SK-N-SH treated with all-trans-retinoic acid at 6 μM for 48 hours (cell line): ENCODE data around the gene MAST4.
A peak's percentile ranks its signal among the peaks of the same experiment; 100 is the strongest.
"Not testable (repeated sequence)": the region's sequence is repeated elsewhere in the genome, so short reads cannot be mapped to it uniquely, and the experiment has no call there.

Experiments
- ATAC-seq: fragments of 200-7000 bp; cut with Tn5 transposase; 3 replicates; pipeline ENCODE4 v1.9.1; 2020; ENCODE audit warnings: mild to moderate bottlenecking, moderate library complexity
- ARNTL ChIP-seq: fragments of 450-650 bp; formaldehyde crosslinking; IDR thresholded peaks from 2 replicates; pipeline ENCODE4 v1.5.0; 2020; ENCODE audit warnings: low read depth, mild to moderate bottlenecking, moderate library complexity, borderline replicate concordance
- CSDC2 ChIP-seq: fragments of 250-450 bp; sonication (Bioruptor Pico); IDR thresholded peaks from 2 replicates; pipeline ENCODE4 v1.5.0; 2020; ENCODE audit warnings: mild to moderate bottlenecking, moderate library complexity
- CSRNP3 ChIP-seq: fragments of 250-450 bp; sonication (Bioruptor Pico); IDR thresholded peaks from 2 replicates; pipeline ENCODE4 v1.5.1; 2021; ENCODE audit warnings: mild to moderate bottlenecking, moderate library complexity
- ISL1 ChIP-seq: fragments of 250-450 bp; sonication (Bioruptor Pico); IDR thresholded peaks from 2 replicates; pipeline ENCODE4 v2.1.2; 2022; ENCODE audit warnings: mild to moderate bottlenecking, moderate library complexity
- OSR1 ChIP-seq: fragments of 250-450 bp; sonication (Bioruptor Pico); IDR thresholded peaks from 2 replicates; pipeline ENCODE4 v1.8.0; 2022; ENCODE audit warnings: moderate library complexity, mild to moderate bottlenecking, inconsistent platforms
- PATZ1 ChIP-seq: fragments of 250-450 bp; sonication (Bioruptor Pico); IDR thresholded peaks from 2 replicates; pipeline ENCODE4 v1.8.0; 2020; ENCODE audit warnings: mild to moderate bottlenecking, moderate library complexity, borderline replicate concordance
- PPARA ChIP-seq: fragments of 250-450 bp; sonication (Bioruptor Pico); IDR thresholded peaks from 2 replicates; pipeline ENCODE4 v1.5.0; 2020; ENCODE audit warnings: mild to moderate bottlenecking, borderline replicate concordance
- TCF4 ChIP-seq: fragments of 250-450 bp; sonication (Bioruptor Pico); IDR thresholded peaks from 2 replicates; pipeline ENCODE4 v1.8.0; 2021; ENCODE audit warnings: mild to moderate bottlenecking, moderate library complexity, borderline replicate concordance
- TOX ChIP-seq: fragments of 250-450 bp; sonication (Bioruptor Pico); IDR thresholded peaks from 2 replicates; pipeline ENCODE4 v1.8.0; 2021; ENCODE audit warnings: mild to moderate bottlenecking, moderate library complexity, borderline replicate concordance
- ZC3H10 ChIP-seq: fragments of 250-450 bp; sonication (Bioruptor Pico); IDR thresholded peaks from 2 replicates; pipeline ENCODE4 v1.5.1; 2021; ENCODE audit warnings: mild to moderate bottlenecking, moderate library complexity
- ZFP3 ChIP-seq: fragments of 250-450 bp; sonication (Bioruptor Pico); IDR thresholded peaks from 2 replicates; pipeline ENCODE4 v1.5.0; 2020; ENCODE audit warnings: mild to moderate bottlenecking, moderate library complexity
- ZFP30 ChIP-seq: fragments of 450-650 bp; formaldehyde crosslinking; IDR thresholded peaks from 2 replicates; pipeline ENCODE4 v1.5.0; 2022; ENCODE audit warnings: mild to moderate bottlenecking, moderate library complexity
- ZNF565 ChIP-seq: fragments of 450-650 bp; formaldehyde crosslinking; conservative IDR thresholded peaks from 2 replicates; pipeline ENCODE4 v1.5.0; 2020; ENCODE audit warnings: low read depth, mild to moderate bottlenecking, moderate library complexity
- ZNF70 ChIP-seq: fragments of 450-650 bp; formaldehyde crosslinking; IDR thresholded peaks from 2 replicates; pipeline ENCODE4 v1.5.0; 2020; ENCODE audit warnings: mild to moderate bottlenecking, moderate library complexity
- ZNF8 ChIP-seq: fragments of 450-650 bp; formaldehyde crosslinking; IDR thresholded peaks from 2 replicates; pipeline ENCODE4 v1.5.0; 2020; ENCODE audit warnings: mild to moderate bottlenecking, moderate library complexity
- TF ChIP-seq, protein P1 (sequence below): fragments of 250-450 bp; sonication (Bioruptor Pico); IDR thresholded peaks from 2 replicates; pipeline ENCODE4 v1.5.1; 2020; ENCODE audit warnings: low read depth, mild to moderate bottlenecking, moderate library complexity

Gene MAST4

DNA sequence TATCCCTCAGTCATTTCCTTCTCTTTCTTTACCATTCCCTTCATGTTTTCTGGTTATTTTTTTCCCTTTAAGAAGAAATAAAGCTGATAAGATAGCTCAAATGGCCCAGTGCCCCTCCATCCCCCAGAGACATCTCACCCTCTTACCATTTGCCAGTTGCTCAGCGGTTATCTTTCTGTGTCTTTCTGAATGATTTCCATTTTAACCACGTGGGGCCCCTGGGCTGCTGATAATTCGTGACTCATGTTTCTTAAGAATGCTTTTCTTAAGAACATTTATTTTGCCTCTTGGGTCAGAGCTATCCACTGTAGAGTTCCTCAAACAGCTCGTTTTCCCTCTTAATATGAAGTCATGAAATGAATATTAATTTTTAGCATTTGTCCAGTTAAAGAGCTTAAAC is 147.8 kb downstream of the MAST4 start:
- TF ChIP-seq ISL1 (CRISPR knock-in tag) (0 out of 2 replicates have a peak, but pooled peaks have one; percentile 14), OSR1 (CRISPR knock-in tag) (no peak), CSDC2 (CRISPR knock-in tag) (no peak)

DNA sequence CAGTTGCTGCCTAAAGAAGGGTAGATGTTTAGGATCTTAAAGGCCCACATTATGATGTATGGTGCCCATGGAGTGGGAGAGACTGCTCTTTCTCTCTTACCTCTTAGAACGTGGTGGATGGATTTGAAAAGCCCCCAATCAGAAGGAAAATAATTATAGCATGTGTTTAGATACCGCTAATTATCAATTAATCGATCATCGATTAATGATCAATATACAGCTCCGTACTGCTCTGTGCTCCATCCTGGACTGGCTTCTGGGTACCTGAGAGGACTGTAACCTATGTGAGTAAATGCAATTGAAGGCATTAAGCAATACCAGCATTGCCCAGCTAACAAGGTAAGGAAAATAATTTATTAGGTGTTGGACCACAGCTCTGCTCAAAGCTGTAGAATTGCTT is 149.1 kb downstream of the MAST4 start:
- TF ChIP-seq ZFP3 (CRISPR knock-in tag): no peak
- no peak for TF ChIP-seq ZC3H10
- no peak for TF ChIP-seq ZNF8 (CRISPR knock-in tag)
- no peak for TF ChIP-seq ISL1 (CRISPR knock-in tag)
- no peak for TF ChIP-seq TOX (CRISPR knock-in tag)
- TF ChIP-seq OSR1 (CRISPR knock-in tag): no peak
- TF ChIP-seq CSDC2 (CRISPR knock-in tag): no peak
- TF ChIP-seq, protein P1, sequence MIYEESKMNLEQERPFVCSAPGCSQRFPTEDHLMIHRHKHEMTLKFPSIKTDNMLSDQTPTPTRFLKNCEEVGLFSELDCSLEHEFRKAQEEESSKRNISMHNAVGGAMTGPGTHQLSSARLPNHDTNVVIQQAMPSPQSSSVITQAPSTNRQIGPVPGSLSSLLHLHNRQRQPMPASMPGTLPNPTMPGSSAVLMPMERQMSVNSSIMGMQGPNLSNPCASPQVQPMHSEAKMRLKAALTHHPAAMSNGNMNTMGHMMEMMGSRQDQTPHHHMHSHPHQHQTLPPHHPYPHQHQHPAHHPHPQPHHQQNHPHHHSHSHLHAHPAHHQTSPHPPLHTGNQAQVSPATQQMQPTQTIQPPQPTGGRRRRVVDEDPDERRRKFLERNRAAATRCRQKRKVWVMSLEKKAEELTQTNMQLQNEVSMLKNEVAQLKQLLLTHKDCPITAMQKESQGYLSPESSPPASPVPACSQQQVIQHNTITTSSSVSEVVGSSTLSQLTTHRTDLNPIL (CRISPR knock-in tag): no peak
- no peak for ATAC-seq

More for the DNA sequence above, 147.8 kb downstream of the MAST4 start:
- ATAC-seq: no peak

DNA sequence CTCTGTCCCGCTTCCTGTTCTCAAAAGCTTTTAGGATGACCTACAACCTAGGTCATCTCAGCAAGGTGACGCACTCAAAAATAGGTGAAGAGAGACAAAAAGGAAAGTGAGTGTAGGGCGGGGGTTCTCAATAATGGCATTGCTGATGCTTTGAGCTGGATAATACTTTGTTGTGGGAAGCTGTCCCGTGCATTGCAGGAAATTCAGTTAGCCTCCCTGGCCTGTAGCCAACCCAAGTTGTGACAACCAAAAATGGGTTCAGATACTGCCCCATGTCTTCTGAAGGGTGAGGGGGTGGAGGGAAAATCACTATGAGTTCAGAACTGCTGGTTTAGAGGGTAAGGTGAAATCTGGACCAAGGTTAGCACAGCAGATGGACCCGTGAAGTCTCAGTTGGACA is 151.4 kb downstream of the MAST4 start:
- no peak for ATAC-seq
- TF ChIP-seq PATZ1 (CRISPR knock-in tag) (no peak), PPARA (CRISPR knock-in tag) (no peak), TOX (CRISPR knock-in tag) (no peak), ZNF565 (CRISPR knock-in tag) (no peak), ZFP30 (CRISPR knock-in tag) (no peak)

DNA sequence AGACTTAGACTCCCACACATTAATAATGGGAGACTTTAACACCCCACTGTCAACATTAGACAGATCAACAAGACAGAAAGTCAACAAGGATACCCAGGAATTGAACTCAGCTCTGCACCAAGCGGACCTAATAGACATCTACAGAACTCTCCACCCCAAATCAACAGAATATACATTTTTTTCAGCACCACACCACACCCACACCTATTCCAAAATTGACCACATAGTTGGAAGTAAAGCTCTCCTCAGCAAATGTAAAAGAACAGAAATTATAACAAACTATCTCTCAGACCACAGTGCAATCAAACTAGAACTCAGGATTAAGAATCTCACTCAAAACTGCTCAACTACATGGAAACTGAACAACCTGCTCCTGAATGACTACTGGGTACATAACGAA is 156.5 kb downstream of the MAST4 start:
- ATAC-seq: not testable (repeated sequence)

DNA sequence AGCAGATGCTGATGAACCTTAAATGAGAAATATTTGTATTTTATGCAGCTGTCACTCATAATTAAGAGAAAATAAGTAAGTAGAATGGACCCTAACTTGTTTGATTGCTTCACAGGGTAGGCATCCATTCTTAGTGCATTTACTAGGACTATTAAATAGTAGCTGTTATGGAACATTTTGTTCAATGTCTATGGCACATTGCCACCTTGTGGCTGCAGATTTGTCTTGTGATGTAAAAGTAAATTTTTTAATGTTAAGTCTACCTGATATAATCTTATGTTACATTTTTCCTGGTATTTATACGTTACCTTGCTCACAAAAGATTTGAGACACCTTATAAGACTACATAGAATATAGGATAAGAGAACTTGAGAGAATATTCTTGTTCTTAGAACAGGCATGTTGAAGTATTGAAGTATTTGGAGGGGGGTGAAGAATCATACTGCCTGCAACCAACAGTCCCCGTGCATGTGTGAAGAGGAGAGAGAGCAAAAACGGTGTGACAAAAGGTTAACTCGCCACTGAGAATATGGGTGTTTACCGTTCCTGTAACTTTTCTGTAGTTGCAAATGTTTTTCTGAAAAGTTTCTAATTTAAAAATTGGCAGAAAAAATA is 161.1 kb downstream of the MAST4 start:
- TF ChIP-seq PATZ1 (CRISPR knock-in tag) (no peak), OSR1 (CRISPR knock-in tag) (no peak), CSRNP3 (CRISPR knock-in tag) (no peak), ZNF8 (CRISPR knock-in tag) (no peak), ZNF70 (CRISPR knock-in tag) (no peak), ARNTL (CRISPR knock-in tag) (no peak), PPARA (CRISPR knock-in tag) (no peak), ISL1 (CRISPR knock-in tag) (no peak), TCF4 (CRISPR knock-in tag) (no peak)
- TF ChIP-seq, protein P1 (CRISPR knock-in tag): no peak
- peak; percentile 71 for ATAC-seq
